ENCODE results near the gene CCR6.

- TF ChIP-seq, protein P1, sequence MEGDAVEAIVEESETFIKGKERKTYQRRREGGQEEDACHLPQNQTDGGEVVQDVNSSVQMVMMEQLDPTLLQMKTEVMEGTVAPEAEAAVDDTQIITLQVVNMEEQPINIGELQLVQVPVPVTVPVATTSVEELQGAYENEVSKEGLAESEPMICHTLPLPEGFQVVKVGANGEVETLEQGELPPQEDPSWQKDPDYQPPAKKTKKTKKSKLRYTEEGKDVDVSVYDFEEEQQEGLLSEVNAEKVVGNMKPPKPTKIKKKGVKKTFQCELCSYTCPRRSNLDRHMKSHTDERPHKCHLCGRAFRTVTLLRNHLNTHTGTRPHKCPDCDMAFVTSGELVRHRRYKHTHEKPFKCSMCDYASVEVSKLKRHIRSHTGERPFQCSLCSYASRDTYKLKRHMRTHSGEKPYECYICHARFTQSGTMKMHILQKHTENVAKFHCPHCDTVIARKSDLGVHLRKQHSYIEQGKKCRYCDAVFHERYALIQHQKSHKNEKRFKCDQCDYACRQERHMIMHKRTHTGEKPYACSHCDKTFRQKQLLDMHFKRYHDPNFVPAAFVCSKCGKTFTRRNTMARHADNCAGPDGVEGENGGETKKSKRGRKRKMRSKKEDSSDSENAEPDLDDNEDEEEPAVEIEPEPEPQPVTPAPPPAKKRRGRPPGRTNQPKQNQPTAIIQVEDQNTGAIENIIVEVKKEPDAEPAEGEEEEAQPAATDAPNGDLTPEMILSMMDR (IDR thresholded peaks at IDR 0.05), result peak in 1 of 6 experiments; percentile 2
- TF ChIP-seq POLR2A (IDR thresholded peaks at IDR 0.05), result no peak
These were observed 9.7 kb upstream of the CCR6 start for GRCh38 chr6:167113047-167113754.
